Left ventricle myocardium inferior (tissue), 1 donor: ENCODE results near the gene FOCAD. TPM values are rescaled to one million over a fixed set of nuclear protein-coding genes. Genes with fewer than 3 reads are reported as not detected.

Experiments
- DNase-seq: peaks from one replicate; pipeline ENCODE4 v3.0.0-alpha.2; 2020
- H3K27ac ChIP-seq: fragments of 200-600 bp; replicated peaks from 2 replicates; pipeline ENCODE4 v1.8.0; 2021
- H3K27me3 ChIP-seq: fragments of 200-600 bp; 2 replicates; pipeline ENCODE4 v1.8.0; 2021; ENCODE audit warnings: low read depth
- H3K36me3 ChIP-seq: fragments of 200-600 bp; 2 replicates; pipeline ENCODE4 v1.8.0; 2021
- H3K4me1 ChIP-seq: fragments of 200-600 bp; 2 replicates; pipeline ENCODE4 v1.8.0; 2021
- H3K4me3 ChIP-seq: fragments of 200-600 bp; 2 replicates; pipeline ENCODE4 v1.8.0; 2021; ENCODE audit warnings: mild to moderate bottlenecking, moderate library complexity
- H3K9me3 ChIP-seq: fragments of 200-600 bp; replicated peaks from 2 replicates; pipeline ENCODE4 v1.8.0; 2021
- CTCF ChIP-seq: fragments of 200-600 bp; IDR thresholded peaks from 2 replicates; pipeline ENCODE4 v1.8.0; 2021; ENCODE audit warnings: antibody characterized with exemption, mild to moderate bottlenecking, borderline replicate concordance
- intact Hi-C: fragments of 100-400 bp; cut with micrococcal nuclease; formaldehyde crosslinking; loops from one replicate; pipeline ENCODE4 v1.11.0; 2022
- total RNA-seq: library from RNA; stranded (reverse); fragmentation: NEBNext Ultra II Directional; extraction: Animal tissue kit (Norgen Biotek cat#: 25700); gene quantifications from one replicate; pipeline ENCODE4 v1.2.1, GENCODE V29; 2021
- donor health status: DM: no; HTN: yes; CAD: no; lungs with severe emphysema.

FOCAD gene
- total RNA-seq, 1 donor from 2014 or later, result 29.0 TPM

GRCh38 chr9:20746967-20747366, 62.9 kb downstream of the FOCAD start:
- intact Hi-C loops, result no loop called here
- TF ChIP-seq CTCF, result no peak
- peaks cover 24% of the 10 kb centered on the region for H3K4me1 ChIP-seq

GRCh38 chr9:20749496-20750198, 65.6 kb downstream of the FOCAD start:
- peaks cover 24% of the 10 kb centered on the region for H3K4me1 ChIP-seq
- no peak overlapping the region for H3K4me3 ChIP-seq
- intact Hi-C loops, result no loop called here
- no peaks in the 10 kb centered on the region for H3K27me3 ChIP-seq
- H3K27ac ChIP-seq, result no peak overlapping the region
- no peaks in the 10 kb centered on the region for H3K9me3 ChIP-seq
- DNase-seq, result no peak
- no peak for TF ChIP-seq CTCF
- H3K36me3 ChIP-seq, result no peaks in the 10 kb centered on the region

More at GRCh38 chr9:20746967-20747366, 62.9 kb downstream of the FOCAD start:
- no peak overlapping the region for H3K4me3 ChIP-seq
- no peaks in the 10 kb centered on the region for H3K9me3 ChIP-seq
- no peak overlapping the region for H3K27ac ChIP-seq
- H3K27me3 ChIP-seq, result no peaks in the 10 kb centered on the region
- no peak for DNase-seq
- H3K36me3 ChIP-seq, result peaks cover 5% of the 10 kb centered on the region

GRCh38 chr9:20753761-20754160, 69.7 kb downstream of the FOCAD start:
- TF ChIP-seq CTCF, result no peak
- H3K4me1 ChIP-seq, result peaks cover 34% of the 10 kb centered on the region
- H3K4me3 ChIP-seq, result no peak overlapping the region
- H3K27ac ChIP-seq, result no peak overlapping the region
- no peaks in the 10 kb centered on the region for H3K27me3 ChIP-seq
- no peaks in the 10 kb centered on the region for H3K9me3 ChIP-seq
- intact Hi-C loops, result no loop called here
- no peak for DNase-seq
- peaks cover 12% of the 10 kb centered on the region for H3K36me3 ChIP-seq

- Histone ChIP-seq H3K9me3 (no peaks in the 10 kb centered on the region), H3K4me3 (no peak overlapping the region), H3K27ac (no peak overlapping the region), H3K27me3 (no peaks in the 10 kb centered on the region), H3K4me1 (peaks cover 26% of the 10 kb centered on the region), H3K36me3 (peaks cover 14% of the 10 kb centered on the region)
- TF ChIP-seq CTCF, result no peak
- intact Hi-C loops, result no loop called here
- no peak for DNase-seq
Observed at GRCh38 chr9:20754556-20754955, 70.5 kb downstream of the FOCAD start.

GRCh38 chr9:20760246-20760891, 76.3 kb downstream of the FOCAD start:
- no peaks in the 10 kb centered on the region for H3K9me3 ChIP-seq
- peaks cover 34% of the 10 kb centered on the region for H3K36me3 ChIP-seq
- H3K4me3 ChIP-seq, result no peak overlapping the region
- peaks cover 12% of the 10 kb centered on the region for H3K4me1 ChIP-seq
- DNase-seq, result no peak
- no peak overlapping the region for H3K27ac ChIP-seq
- no peaks in the 10 kb centered on the region for H3K27me3 ChIP-seq
- no peak for TF ChIP-seq CTCF
- intact Hi-C loops, result no loop called here
